Measurements from ENCODE around the gene SOD3. TPM values are rescaled to one million over a fixed set of nuclear protein-coding genes. Genes with fewer than 3 reads are reported as not detected.

SOD3 gene
- total RNA-seq, 1 donor from 2014 or later: not detected

- peaks cover 8% of the 10 kb centered on the region for H3K36me3 Mint-ChIP-seq (ENCODE audit: unreplicated experiment)
- no peak overlapping the region for H3K4me3 Mint-ChIP-seq (ENCODE audit: unreplicated experiment)
- H3K27ac Mint-ChIP-seq (ENCODE audit: unreplicated experiment): no peak overlapping the region
- H3K4me1 Mint-ChIP-seq (ENCODE audit: low read depth, unreplicated experiment): peaks cover 2% of the 10 kb centered on the region
- H3K27me3 Mint-ChIP-seq (ENCODE audit: unreplicated experiment): peaks cover 3% of the 10 kb centered on the region
- no peak for TF ChIP-seq CTCF (IDR thresholded peaks at IDR 0.05; ENCODE audit: partially characterized antibody, unreplicated experiment)
- no peaks in the 10 kb centered on the region for H3K9me3 Mint-ChIP-seq (ENCODE audit: unreplicated experiment)
- DNase-seq: no peak
Observed at GRCh38 chr4:24816797-24817196, 21.4 kb downstream of the SOD3 start.

- no peaks in the 10 kb centered on the region for H3K9me3 Mint-ChIP-seq (ENCODE audit: unreplicated experiment)
- H3K4me1 Mint-ChIP-seq (ENCODE audit: low read depth, unreplicated experiment): no peaks in the 10 kb centered on the region
Observed at GRCh38 chr4:24820541-24820940, 25.2 kb downstream of the SOD3 start.

GRCh38 chr4:24824720-24825119 lies 29.3 kb downstream of the SOD3 start:
- peaks cover 4% of the 10 kb centered on the region for H3K27me3 Mint-ChIP-seq (ENCODE audit: unreplicated experiment)
- H3K36me3 Mint-ChIP-seq (ENCODE audit: unreplicated experiment): no peaks in the 10 kb centered on the region
- H3K9me3 Mint-ChIP-seq (ENCODE audit: unreplicated experiment): no peaks in the 10 kb centered on the region
- no peak overlapping the region for H3K4me3 Mint-ChIP-seq (ENCODE audit: unreplicated experiment)
- no peak overlapping the region for H3K27ac Mint-ChIP-seq (ENCODE audit: unreplicated experiment)
- no peak for TF ChIP-seq CTCF (IDR thresholded peaks at IDR 0.05; ENCODE audit: partially characterized antibody, unreplicated experiment)
- no peaks in the 10 kb centered on the region for H3K4me1 Mint-ChIP-seq (ENCODE audit: low read depth, unreplicated experiment)
- DNase-seq: no peak

More at GRCh38 chr4:24820541-24820940, 25.2 kb downstream of the SOD3 start:
- no peak overlapping the region for H3K27ac Mint-ChIP-seq (ENCODE audit: unreplicated experiment)
- peaks cover 2% of the 10 kb centered on the region for H3K27me3 Mint-ChIP-seq (ENCODE audit: unreplicated experiment)
- no peak for TF ChIP-seq CTCF (IDR thresholded peaks at IDR 0.05; ENCODE audit: partially characterized antibody, unreplicated experiment)
- no peak overlapping the region for H3K4me3 Mint-ChIP-seq (ENCODE audit: unreplicated experiment)
- no peak for DNase-seq
- H3K36me3 Mint-ChIP-seq (ENCODE audit: unreplicated experiment): no peaks in the 10 kb centered on the region

- H3K4me3 Mint-ChIP-seq (ENCODE audit: unreplicated experiment): no peak overlapping the region
- no peaks in the 10 kb centered on the region for H3K9me3 Mint-ChIP-seq (ENCODE audit: unreplicated experiment)
- H3K4me1 Mint-ChIP-seq (ENCODE audit: low read depth, unreplicated experiment): peaks cover 6% of the 10 kb centered on the region
- DNase-seq: no peak
- no peak for TF ChIP-seq CTCF (IDR thresholded peaks at IDR 0.05; ENCODE audit: partially characterized antibody, unreplicated experiment)
- peaks cover 6% of the 10 kb centered on the region for H3K27me3 Mint-ChIP-seq (ENCODE audit: unreplicated experiment)
- no peaks in the 10 kb centered on the region for H3K36me3 Mint-ChIP-seq (ENCODE audit: unreplicated experiment)
- H3K27ac Mint-ChIP-seq (ENCODE audit: unreplicated experiment): no peak overlapping the region
Observed at GRCh38 chr4:24831637-24832036, 36.3 kb downstream of the SOD3 start.

- Mint-ChIP-seq H3K27me3 (ENCODE audit: unreplicated experiment) (peaks cover 4% of the 10 kb centered on the region), H3K36me3 (ENCODE audit: unreplicated experiment) (no peaks in the 10 kb centered on the region), H3K27ac (ENCODE audit: unreplicated experiment) (no peak overlapping the region), H3K4me1 (ENCODE audit: low read depth, unreplicated experiment) (peaks cover 18% of the 10 kb centered on the region), H3K9me3 (ENCODE audit: unreplicated experiment) (no peaks in the 10 kb centered on the region), H3K4me3 (ENCODE audit: unreplicated experiment) (no peak overlapping the region)
- no peak for TF ChIP-seq CTCF (IDR thresholded peaks at IDR 0.05; ENCODE audit: partially characterized antibody, unreplicated experiment)
- DNase-seq: no peak
Observed at GRCh38 chr4:24835696-24836095, 40.3 kb downstream of the SOD3 start.
